SK-N-SH treated with all-trans-retinoic acid at 6 μM for 48 hours (cell line): ENCODE data around the gene CCR1.

ENCODE experiments used
- ATAC-seq: fragments of 200-7000 bp; cut with Tn5 transposase; 3 replicates; pipeline ENCODE4 v1.9.1; 2020; ENCODE audit warnings: mild to moderate bottlenecking, moderate library complexity
- BACH2 ChIP-seq: fragments of 250-450 bp; sonication (Bioruptor Pico); IDR thresholded peaks from 2 replicates; pipeline ENCODE4 v1.9.0; 2021; ENCODE audit warnings: mild to moderate bottlenecking, borderline replicate concordance
- CREB5 ChIP-seq: fragments of 250-450 bp; sonication (Bioruptor Pico); IDR thresholded peaks from 2 replicates; pipeline ENCODE4 v1.5.1; 2020; ENCODE audit warnings: low read depth, mild to moderate bottlenecking, moderate library complexity
- CSRNP3 ChIP-seq: fragments of 250-450 bp; sonication (Bioruptor Pico); IDR thresholded peaks from 2 replicates; pipeline ENCODE4 v1.5.1; 2021; ENCODE audit warnings: mild to moderate bottlenecking, moderate library complexity
- ESRRG ChIP-seq: fragments of 250-450 bp; sonication (Bioruptor Pico); IDR thresholded peaks from 2 replicates; pipeline ENCODE4 v1.6.1; 2021; ENCODE audit warnings: mild to moderate bottlenecking
- GLIS3 ChIP-seq: fragments of 250-450 bp; sonication (Bioruptor Pico); IDR thresholded peaks from 2 replicates; pipeline ENCODE4 v1.5.0; 2020; ENCODE audit warnings: mild to moderate bottlenecking, moderate library complexity
- ISL1 ChIP-seq: fragments of 250-450 bp; sonication (Bioruptor Pico); IDR thresholded peaks from 2 replicates; pipeline ENCODE4 v2.1.2; 2022; ENCODE audit warnings: mild to moderate bottlenecking, moderate library complexity
- OSR1 ChIP-seq: fragments of 250-450 bp; sonication (Bioruptor Pico); IDR thresholded peaks from 2 replicates; pipeline ENCODE4 v1.8.0; 2022; ENCODE audit warnings: moderate library complexity, mild to moderate bottlenecking, inconsistent platforms
- PATZ1 ChIP-seq: fragments of 250-450 bp; sonication (Bioruptor Pico); IDR thresholded peaks from 2 replicates; pipeline ENCODE4 v1.8.0; 2020; ENCODE audit warnings: mild to moderate bottlenecking, moderate library complexity, borderline replicate concordance
- PPARA ChIP-seq: fragments of 250-450 bp; sonication (Bioruptor Pico); IDR thresholded peaks from 2 replicates; pipeline ENCODE4 v1.5.0; 2020; ENCODE audit warnings: mild to moderate bottlenecking, borderline replicate concordance
- RARB ChIP-seq: fragments of 250-450 bp; sonication (Bioruptor Pico); IDR thresholded peaks from 2 replicates; pipeline ENCODE4 v1.8.0; 2021; ENCODE audit warnings: mild to moderate bottlenecking, moderate library complexity
- TOX ChIP-seq: fragments of 250-450 bp; sonication (Bioruptor Pico); IDR thresholded peaks from 2 replicates; pipeline ENCODE4 v1.8.0; 2021; ENCODE audit warnings: mild to moderate bottlenecking, moderate library complexity, borderline replicate concordance
- TSHZ2 ChIP-seq: fragments of 250-450 bp; sonication (Bioruptor Pico); IDR thresholded peaks from 2 replicates; pipeline ENCODE4 v1.5.0; 2020; ENCODE audit warnings: mild to moderate bottlenecking, moderate library complexity
- ZC3H10 ChIP-seq: fragments of 250-450 bp; sonication (Bioruptor Pico); IDR thresholded peaks from 2 replicates; pipeline ENCODE4 v1.5.1; 2021; ENCODE audit warnings: mild to moderate bottlenecking, moderate library complexity
- ZFP3 ChIP-seq: fragments of 250-450 bp; sonication (Bioruptor Pico); IDR thresholded peaks from 2 replicates; pipeline ENCODE4 v1.5.0; 2020; ENCODE audit warnings: mild to moderate bottlenecking, moderate library complexity
- ZNF565 ChIP-seq: fragments of 450-650 bp; formaldehyde crosslinking; conservative IDR thresholded peaks from 2 replicates; pipeline ENCODE4 v1.5.0; 2020; ENCODE audit warnings: low read depth, mild to moderate bottlenecking, moderate library complexity
- ZNF70 ChIP-seq: fragments of 450-650 bp; formaldehyde crosslinking; IDR thresholded peaks from 2 replicates; pipeline ENCODE4 v1.5.0; 2020; ENCODE audit warnings: mild to moderate bottlenecking, moderate library complexity
- ZNF8 ChIP-seq: fragments of 450-650 bp; formaldehyde crosslinking; IDR thresholded peaks from 2 replicates; pipeline ENCODE4 v1.5.0; 2020; ENCODE audit warnings: mild to moderate bottlenecking, moderate library complexity
- TF ChIP-seq, protein P1 (sequence below): fragments of 250-450 bp; sonication (Bioruptor Pico); IDR thresholded peaks from 2 replicates; pipeline ENCODE4 v1.8.0; 2021; ENCODE audit warnings: low read depth, mild to moderate bottlenecking, moderate library complexity, borderline replicate concordance

Gene CCR1

DNA sequence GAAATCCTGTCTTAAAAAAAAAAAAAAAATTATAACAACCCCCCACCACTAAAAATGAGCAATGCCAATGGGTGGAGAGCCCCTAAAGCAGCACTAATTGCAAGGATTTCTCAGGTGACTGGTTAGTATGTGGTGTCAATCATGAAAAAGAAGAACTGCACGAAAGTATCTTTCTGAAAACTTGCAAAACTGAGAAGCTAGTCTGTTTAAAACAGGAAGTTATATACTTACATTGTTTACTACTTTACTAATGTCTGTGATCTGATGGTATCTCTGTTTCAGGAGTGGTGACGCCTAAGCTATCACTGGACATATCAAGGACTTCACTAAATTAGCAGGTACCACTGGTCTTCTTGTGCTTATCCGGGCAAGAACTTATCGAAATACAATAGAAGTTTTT, 34.0 kb upstream of the CCR1 start, which contains the start of gene CCR3:
CCR3 (plus strand) TSS at position 341 of the 400 bp plus-strand sequence. CDS start 22,699 bp downstream, outside the sequence.
- TF ChIP-seq OSR1 (CRISPR knock-in tag) (no peak), ZFP3 (no peak), ZC3H10 (CRISPR knock-in tag) (no peak), TOX (CRISPR knock-in tag) (no peak), ZNF565 (CRISPR knock-in tag) (no peak), TSHZ2 (CRISPR knock-in tag) (no peak), ZNF8 (CRISPR knock-in tag) (no peak), ESRRG (no peak), BACH2 (CRISPR knock-in tag) (no peak), ISL1 (CRISPR knock-in tag) (no peak)
- TF ChIP-seq, protein P1, sequence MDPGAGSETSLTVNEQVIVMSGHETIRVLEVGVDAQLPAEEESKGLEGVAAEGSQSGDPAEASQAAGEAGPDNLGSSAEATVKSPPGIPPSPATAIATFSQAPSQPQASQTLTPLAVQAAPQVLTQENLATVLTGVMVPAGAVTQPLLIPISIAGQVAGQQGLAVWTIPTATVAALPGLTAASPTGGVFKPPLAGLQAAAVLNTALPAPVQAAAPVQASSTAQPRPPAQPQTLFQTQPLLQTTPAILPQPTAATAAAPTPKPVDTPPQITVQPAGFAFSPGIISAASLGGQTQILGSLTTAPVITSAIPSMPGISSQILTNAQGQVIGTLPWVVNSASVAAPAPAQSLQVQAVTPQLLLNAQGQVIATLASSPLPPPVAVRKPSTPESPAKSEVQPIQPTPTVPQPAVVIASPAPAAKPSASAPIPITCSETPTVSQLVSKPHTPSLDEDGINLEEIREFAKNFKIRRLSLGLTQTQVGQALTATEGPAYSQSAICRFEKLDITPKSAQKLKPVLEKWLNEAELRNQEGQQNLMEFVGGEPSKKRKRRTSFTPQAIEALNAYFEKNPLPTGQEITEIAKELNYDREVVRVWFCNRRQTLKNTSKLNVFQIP (CRISPR knock-in tag), result no peak
- no peak for ATAC-seq

DNA sequence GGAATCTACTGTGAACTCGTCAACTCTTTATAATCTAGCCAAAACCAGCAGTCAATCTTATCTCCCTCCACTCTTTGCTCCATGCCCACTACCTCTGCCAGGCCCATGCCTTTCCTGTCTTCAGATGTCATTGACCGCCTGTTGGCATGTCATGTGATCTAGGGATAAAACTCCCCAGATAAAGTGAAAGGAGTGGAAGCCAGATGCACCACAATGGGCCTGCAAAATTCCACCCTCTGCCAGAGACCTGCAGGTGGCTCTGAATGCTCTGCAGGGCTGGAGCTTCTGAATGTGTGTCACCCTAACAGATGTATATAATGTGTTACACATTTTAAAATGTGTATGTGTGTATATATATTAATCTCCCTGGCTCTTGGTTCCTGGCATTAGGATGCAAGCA, 31.8 kb upstream of the CCR1 start:
- ATAC-seq, result no peak
- no peak for TF ChIP-seq PPARA
- TF ChIP-seq BACH2 (CRISPR knock-in tag), result no peak
- TF ChIP-seq ZNF565 (CRISPR knock-in tag), result no peak
- no peak for TF ChIP-seq RARB (CRISPR knock-in tag)
- TF ChIP-seq TSHZ2 (CRISPR knock-in tag), result no peak
- TF ChIP-seq ZC3H10 (CRISPR knock-in tag), result no peak
- no peak for TF ChIP-seq GLIS3 (CRISPR knock-in tag)
- no peak for TF ChIP-seq CSRNP3 (CRISPR knock-in tag)
- TF ChIP-seq ZNF8 (CRISPR knock-in tag), result no peak
- no peak for TF ChIP-seq PATZ1
- no peak for TF ChIP-seq CREB5 (CRISPR knock-in tag)
- TF ChIP-seq ZNF70 (CRISPR knock-in tag), result no peak
- no peak for TF ChIP-seq ESRRG
- TF ChIP-seq, all 23 proteins: peak for 0
